ENCODE results near the gene POLD1. TPM values are rescaled to one million over a fixed set of nuclear protein-coding genes. Genes with fewer than 3 reads are reported as not detected.
A peak's percentile ranks its signal among the peaks of the same experiment; 100 is the strongest.

Gene POLD1
- total RNA-seq, 4 donors from 2014 or later, result 10.8 to 28.2 (median 15.5) TPM

GRCh38 chr19:50371914-50372475 lies 12.2 kb upstream of the POLD1 start:
- no peaks in the 10 kb centered on the region for H3K36me3 ChIP-seq
- DNase-seq (ENCODE audit: low spot score in 2 of 2), result no peak
- H3K4me1 ChIP-seq, result peaks cover 0 to 14% (median 3%) of the 10 kb centered on the region in 4 donors
- H3K27me3 ChIP-seq, result no peaks in the 10 kb centered on the region
- 79 to 82% methylated on average over 10 of the region's 10 CpGs for WGBS, 2 donors
- no peak overlapping the region for H3K27ac ChIP-seq
- TF ChIP-seq POLR2A (IDR thresholded peaks at IDR 0.05) (no peak), CTCF (IDR thresholded peaks at IDR 0.05) (no peak), EP300 (IDR thresholded peaks at IDR 0.05) (no peak)
- H3K9me3 ChIP-seq, result no peaks in the 10 kb centered on the region
- no peak overlapping the region for H3K4me3 ChIP-seq

- Histone ChIP-seq H3K27ac (peak within 1 kb of the TSS; percentile 97 to 100 (median 98)), H3K4me1 (peaks cover 0 to 53% (median 23%) of the 10 kb centered on the region in 4 donors), H3K4me3 (peak within 1 kb of the TSS; percentile 80 to 88 (median 86)), H3K27me3 (no peaks in the 10 kb centered on the region), H3K9me3 (no peaks in the 10 kb centered on the region), H3K36me3 (peaks cover 0 to 44% (median 24%) of the 10 kb centered on the region in 3 donors)
- WGBS, 2 donors, result 1 to 2% methylated on average over 64 to 66 of the region's 67 CpGs
- TF ChIP-seq POLR2A (IDR thresholded peaks at IDR 0.05), result peak; percentile 75 to 90
- peak in 2 of 5 experiments; percentile 26 to 34 for TF ChIP-seq CTCF (IDR thresholded peaks at IDR 0.05)
- TF ChIP-seq EP300 (IDR thresholded peaks at IDR 0.05), result peak; percentile 98 to 100
- DNase-seq (ENCODE audit: low spot score in 2 of 2), result peak; percentile 89 to 95
These were observed 7.7 kb upstream of the POLD1 start, which contains the start of gene NR1H2 for GRCh38 chr19:50376166-50377050. NR1H2 (plus strand) TSS chr19:50376457; CDS start chr19:50377606, 1,149 bp downstream.

DNA sequence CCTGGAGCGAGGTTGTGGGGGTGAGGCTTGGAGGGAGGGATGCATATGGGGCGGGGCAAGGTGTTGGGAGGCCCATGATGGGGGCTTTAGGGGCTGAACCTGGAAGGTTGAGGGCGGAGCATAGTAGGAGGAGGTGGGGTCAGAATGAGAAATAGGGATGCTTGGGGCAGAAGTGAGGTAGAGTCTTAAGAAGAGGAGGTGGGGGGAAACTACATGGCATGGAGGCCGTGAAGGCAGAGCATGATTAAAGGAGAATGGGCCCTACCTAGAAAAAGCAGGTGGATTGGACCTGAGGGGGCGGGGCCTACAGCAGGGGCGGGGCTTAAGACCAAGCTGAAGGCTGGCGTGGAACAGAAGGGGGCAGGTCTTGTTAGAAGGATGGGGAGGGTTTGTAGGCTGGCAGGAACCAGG lies 7.1 kb upstream of the POLD1 start:
- H3K4me3 ChIP-seq, result peak overlapping the region in 3 of 4 donors; percentile 80 to 88 (median 85)
- no peaks in the 10 kb centered on the region for H3K27me3 ChIP-seq
- peaks cover 0 to 55% (median 23%) of the 10 kb centered on the region in 4 donors for H3K4me1 ChIP-seq
- no peaks in the 10 kb centered on the region for H3K9me3 ChIP-seq
- H3K36me3 ChIP-seq, result peaks cover 0 to 51% (median 24%) of the 10 kb centered on the region in 3 donors
- WGBS, 2 donors, result 40 to 41% methylated on average over 7 of the region's 7 CpGs
- H3K27ac ChIP-seq, result peak overlapping the region; percentile 97 to 100 (median 98)
- DNase-seq (ENCODE audit: low spot score in 2 of 2), result no peak
- TF ChIP-seq EP300 (IDR thresholded peaks at IDR 0.05) (no peak), POLR2A (IDR thresholded peaks at IDR 0.05) (no peak), CTCF (IDR thresholded peaks at IDR 0.05) (no peak)

DNA sequence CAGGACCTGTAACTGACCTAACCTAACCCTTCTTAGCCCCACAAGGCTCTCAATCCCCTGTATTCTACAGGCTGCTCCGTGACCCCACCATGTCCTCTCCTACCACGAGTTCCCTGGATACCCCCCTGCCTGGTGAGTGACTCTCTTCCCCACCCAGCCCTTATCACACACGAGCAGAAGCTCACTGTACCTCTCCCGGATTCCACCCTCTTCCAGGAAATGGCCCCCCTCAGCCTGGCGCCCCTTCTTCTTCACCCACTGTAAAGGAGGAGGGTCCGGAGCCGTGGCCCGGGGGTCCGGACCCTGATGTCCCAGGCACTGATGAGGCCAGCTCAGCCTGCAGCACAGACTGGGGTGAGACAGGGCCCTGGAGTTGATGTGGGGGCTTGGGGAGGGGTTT lies 6.6 kb upstream of the POLD1 start:
- no peaks in the 10 kb centered on the region for H3K9me3 ChIP-seq
- H3K4me3 ChIP-seq, result no peak overlapping the region
- H3K4me1 ChIP-seq, result peaks cover 0 to 55% (median 23%) of the 10 kb centered on the region in 4 donors
- WGBS, 2 donors, result 76 to 78% methylated on average over 9 of the region's 9 CpGs
- no peak for TF ChIP-seq EP300 (IDR thresholded peaks at IDR 0.05)
- TF ChIP-seq POLR2A (IDR thresholded peaks at IDR 0.05), result no peak
- TF ChIP-seq CTCF (IDR thresholded peaks at IDR 0.05), result no peak
- H3K27ac ChIP-seq, result peak overlapping the region in 3 of 4 donors; percentile 98 to 100 (median 99)
- no peak for DNase-seq (ENCODE audit: low spot score in 2 of 2)
- H3K36me3 ChIP-seq, result peaks cover 0 to 55% (median 24%) of the 10 kb centered on the region in 3 donors
- no peaks in the 10 kb centered on the region for H3K27me3 ChIP-seq

Data from tibial nerve (tissue), 4 donors.